ENCODE measurements around the gene PRAMEF17. TPM values are rescaled to one million over a fixed set of nuclear protein-coding genes. Genes with fewer than 3 reads are reported as not detected.
"Not testable (repeated sequence)": the region's sequence is repeated elsewhere in the genome, so short reads cannot be mapped to it uniquely, and the experiment has no call there.

The PRAMEF17 gene
- total RNA-seq, 1 donor from 2014 or later = not detected

GRCh38 chr1:13439104-13439783 lies 49.8 kb downstream of the PRAMEF17 start:
- DNase-seq (ENCODE audit: low read depth) = not testable (repeated sequence)

Other genes with a start within 250 kb of the PRAMEF17 start
- gene PRAMEF26, start 233.6 kb upstream of the PRAMEF17 start, total RNA-seq = not detected in 2 replicates
- gene HNRNPCL4, start 224.0 kb upstream of the PRAMEF17 start, total RNA-seq = not detected in 2 replicates
- not detected in 2 replicates for gene PRAMEF9, start 217.8 kb upstream of the PRAMEF17 start, total RNA-seq
- gene PRAMEF13, start 188.2 kb upstream of the PRAMEF17 start, total RNA-seq = not detected in 2 replicates
- gene PRAMEF18, start 163.5 kb upstream of the PRAMEF17 start, total RNA-seq = not detected in 2 replicates
- gene PRAMEF5, start 135.4 kb upstream of the PRAMEF17 start, total RNA-seq = not detected in 2 replicates
- not detected in 2 replicates for gene PRAMEF8, start 104.5 kb upstream of the PRAMEF17 start, total RNA-seq
- gene PRAMEF33, start 86.1 kb upstream of the PRAMEF17 start, total RNA-seq = not detected in 2 replicates
- gene PRAMEF15, start 74.1 kb upstream of the PRAMEF17 start, total RNA-seq = not detected in 2 replicates
- gene PRAMEF14, start 42.5 kb upstream of the PRAMEF17 start, total RNA-seq = not detected in 2 replicates
- not detected in 2 replicates for gene PRAMEF19, start 17.7 kb upstream of the PRAMEF17 start, total RNA-seq
- not detected in 2 replicates for gene PRAMEF20, start 20.8 kb downstream of the PRAMEF17 start, total RNA-seq
- not detected in 2 replicates for gene LRRC38, start 124.4 kb downstream of the PRAMEF17 start, total RNA-seq
- 0.99 and 2.7 TPM in 2 replicates for gene PDPN, start 194.2 kb downstream of the PRAMEF17 start, total RNA-seq